Kidney glomerular epithelial cell (primary cell): Measurements from ENCODE around the gene NRXN3.

Experiments
- DNase-seq: peaks from one replicate; lab custom pipeline; 2025; lab: John Stamatoyannopoulos, UW

NRXN3 gene

GRCh38 chr14:79144896-79145295 is 974.7 kb downstream of the NRXN3 start:
- no peak for DNase-seq

GRCh38 chr14:79150226-79150625 is 980.1 kb downstream of the NRXN3 start:
- no peak for DNase-seq

GRCh38 chr14:79157369-79157768 is 987.2 kb downstream of the NRXN3 start:
- no peak for DNase-seq

- peak; percentile 17 for DNase-seq
Measured at GRCh38 chr14:79161571-79161970, 991.4 kb downstream of the NRXN3 start.

- no peak for DNase-seq
Measured at GRCh38 chr14:79162833-79163232, 992.7 kb downstream of the NRXN3 start.

- no peak for DNase-seq
Measured at GRCh38 chr14:79165471-79166090, 995.4 kb downstream of the NRXN3 start.

- no peak for DNase-seq
Measured at GRCh38 chr14:79166171-79166570, 996.0 kb downstream of the NRXN3 start.

GRCh38 chr14:79167957-79168356 is 997.8 kb downstream of the NRXN3 start:
- DNase-seq: no peak

GRCh38 chr14:79175671-79176070 is 1005.5 kb downstream of the NRXN3 start:
- DNase-seq: no peak

- DNase-seq: no peak
Measured at GRCh38 chr14:79177106-79177505, 1006.9 kb downstream of the NRXN3 start.

- DNase-seq: no peak
Measured at GRCh38 chr14:79178719-79179118, 1008.5 kb downstream of the NRXN3 start.

- DNase-seq: no peak
Measured at GRCh38 chr14:79179985-79180384, 1009.8 kb downstream of the NRXN3 start.

- DNase-seq: no peak
Measured at GRCh38 chr14:79180656-79181055, 1010.5 kb downstream of the NRXN3 start.

- no peak for DNase-seq
Measured at GRCh38 chr14:79186523-79186922, 1016.4 kb downstream of the NRXN3 start.

- no peak for DNase-seq
Measured at GRCh38 chr14:79193689-79194477, 1023.7 kb downstream of the NRXN3 start.

- DNase-seq: no peak
Measured at GRCh38 chr14:79196216-79196615, 1026.0 kb downstream of the NRXN3 start.

- no peak for DNase-seq
Measured at GRCh38 chr14:79197516-79197915, 1027.3 kb downstream of the NRXN3 start.

- DNase-seq: no peak
Measured at GRCh38 chr14:79199217-79199616, 1029.0 kb downstream of the NRXN3 start.

GRCh38 chr14:79201564-79202207 is 1031.5 kb downstream of the NRXN3 start:
- DNase-seq: no peak

- DNase-seq: no peak
Measured at GRCh38 chr14:79204591-79204990, 1034.4 kb downstream of the NRXN3 start.

- DNase-seq: no peak
Measured at GRCh38 chr14:79209418-79209817, 1039.2 kb downstream of the NRXN3 start.

GRCh38 chr14:79225815-79226214 is 1055.6 kb downstream of the NRXN3 start:
- DNase-seq: no peak

- no peak for DNase-seq
Measured at GRCh38 chr14:79229383-79229909, 1059.3 kb downstream of the NRXN3 start.
